HG03064 (cell line): ENCODE measurements around the gene KCNJ1.
A peak's percentile ranks its signal among the peaks of the same experiment; 100 is the strongest.

Experiments
- ATAC-seq: cut with Tn5 transposase; IDR thresholded peaks from one replicate; pipeline ENCODE4 v1.9.1; 2021; ENCODE audit warnings: low read depth; ENCODE audit not compliant: unreplicated experiment

The KCNJ1 gene

GRCh38 chr11:128902515-128903066 lies 35.5 kb upstream of the KCNJ1 start:
- no peak for ATAC-seq

GRCh38 chr11:128901653-128902514 lies 34.8 kb upstream of the KCNJ1 start:
- ATAC-seq: no peak

GRCh38 chr11:128900468-128900867 lies 33.4 kb upstream of the KCNJ1 start:
- ATAC-seq: no peak

GRCh38 chr11:128898580-128899344 lies 31.7 kb upstream of the KCNJ1 start:
- no peak for ATAC-seq

GRCh38 chr11:128897826-128898225 lies 30.7 kb upstream of the KCNJ1 start:
- ATAC-seq: no peak

- ATAC-seq: no peak
These were observed 29.3 kb upstream of the KCNJ1 start for GRCh38 chr11:128896356-128896755.

GRCh38 chr11:128895526-128895925 lies 28.4 kb upstream of the KCNJ1 start:
- no peak for ATAC-seq

- no peak for ATAC-seq
These were observed 27.6 kb upstream of the KCNJ1 start for GRCh38 chr11:128894685-128895084.

- ATAC-seq: no peak
These were observed 27.2 kb upstream of the KCNJ1 start for GRCh38 chr11:128894286-128894681.

- ATAC-seq: peak; percentile 65
These were observed 26.6 kb upstream of the KCNJ1 start for GRCh38 chr11:128893578-128894285.

- no peak for ATAC-seq
These were observed 25.9 kb upstream of the KCNJ1 start for GRCh38 chr11:128892866-128893565.

- no peak for ATAC-seq
These were observed 24.9 kb upstream of the KCNJ1 start for GRCh38 chr11:128891913-128892398.

- ATAC-seq: no peak
These were observed 23.7 kb upstream of the KCNJ1 start, which contains the start of gene KCNJ5 for GRCh38 chr11:128890543-128891368. Gene KCNJ5 (plus strand): TSS chr11:128891356. CDS start chr11:128911274, 19,918 bp downstream.

- ATAC-seq: no peak
These were observed 23.1 kb upstream of the KCNJ1 start for GRCh38 chr11:128890216-128890542.

- ATAC-seq: no peak
These were observed 22.6 kb upstream of the KCNJ1 start for GRCh38 chr11:128889657-128890213.

- ATAC-seq: no peak
These were observed 21.2 kb upstream of the KCNJ1 start for GRCh38 chr11:128888034-128888985.

- ATAC-seq: no peak
These were observed 19.5 kb upstream of the KCNJ1 start for GRCh38 chr11:128886406-128887124.
